GM12892 (cell line): ENCODE results near the gene SHTN1.

Source experiments
- POLR2A ChIP-seq: IDR thresholded peaks from 2 replicates; pipeline ENCODE4 v1.6.1; 2011; ENCODE audit warnings: low read depth, low read length, control low read depth
- POLR2AphosphoS5 ChIP-seq: IDR thresholded peaks from 2 replicates; pipeline ENCODE4 v1.6.1; 2011; ENCODE audit warnings: low read depth, low read length, control low read depth

DNA sequence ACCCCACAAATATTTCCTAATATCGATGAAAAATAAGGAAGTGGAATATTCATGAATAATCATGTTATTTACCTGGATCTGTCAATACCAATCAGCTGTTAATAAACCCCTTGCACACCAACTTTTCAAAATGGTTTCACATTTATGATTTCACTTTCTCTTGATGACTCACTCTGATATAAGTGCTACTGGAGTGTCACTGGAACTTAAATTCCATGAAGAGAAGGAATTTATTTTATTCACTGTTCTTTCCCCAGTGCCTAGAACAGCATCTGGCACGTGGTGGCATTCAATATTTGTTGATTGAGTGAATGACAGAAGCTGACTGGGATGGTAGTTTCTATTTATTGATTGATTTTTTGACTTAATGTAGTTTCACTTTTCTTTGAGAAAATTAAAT is 159.2 kb downstream of the SHTN1 start:
- TF ChIP-seq POLR2A (no peak), POLR2AphosphoS5 (no peak)
